NOMO-1 treated with DMSO at 0.1 percent for 48 hours (cell line): ENCODE measurements around the gene GPI.
A peak's percentile ranks its signal among the peaks of the same experiment; 100 is the strongest.

ENCODE experiments used
- DNase-seq: peaks from one replicate; lab custom pipeline; 2025; ENCODE audit not compliant: unreplicated experiment; lab: John Stamatoyannopoulos, UW

Gene GPI

DNA sequence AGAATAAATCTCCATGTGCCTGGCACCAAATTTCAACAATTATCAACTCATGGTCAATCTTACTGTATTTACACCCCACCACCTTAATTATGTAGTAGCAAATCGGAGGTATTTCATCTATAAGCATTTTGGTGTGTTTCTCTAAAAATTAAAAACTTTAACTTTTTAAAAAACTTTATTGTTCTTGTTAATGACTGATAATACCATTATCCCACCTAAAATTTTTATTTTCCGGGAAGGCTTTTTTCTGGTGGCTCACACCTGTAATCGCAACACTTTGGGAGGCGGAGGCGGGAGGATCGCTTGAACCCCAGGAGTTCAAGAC is 38.8 kb downstream of the GPI start:
- no peak for DNase-seq

DNA sequence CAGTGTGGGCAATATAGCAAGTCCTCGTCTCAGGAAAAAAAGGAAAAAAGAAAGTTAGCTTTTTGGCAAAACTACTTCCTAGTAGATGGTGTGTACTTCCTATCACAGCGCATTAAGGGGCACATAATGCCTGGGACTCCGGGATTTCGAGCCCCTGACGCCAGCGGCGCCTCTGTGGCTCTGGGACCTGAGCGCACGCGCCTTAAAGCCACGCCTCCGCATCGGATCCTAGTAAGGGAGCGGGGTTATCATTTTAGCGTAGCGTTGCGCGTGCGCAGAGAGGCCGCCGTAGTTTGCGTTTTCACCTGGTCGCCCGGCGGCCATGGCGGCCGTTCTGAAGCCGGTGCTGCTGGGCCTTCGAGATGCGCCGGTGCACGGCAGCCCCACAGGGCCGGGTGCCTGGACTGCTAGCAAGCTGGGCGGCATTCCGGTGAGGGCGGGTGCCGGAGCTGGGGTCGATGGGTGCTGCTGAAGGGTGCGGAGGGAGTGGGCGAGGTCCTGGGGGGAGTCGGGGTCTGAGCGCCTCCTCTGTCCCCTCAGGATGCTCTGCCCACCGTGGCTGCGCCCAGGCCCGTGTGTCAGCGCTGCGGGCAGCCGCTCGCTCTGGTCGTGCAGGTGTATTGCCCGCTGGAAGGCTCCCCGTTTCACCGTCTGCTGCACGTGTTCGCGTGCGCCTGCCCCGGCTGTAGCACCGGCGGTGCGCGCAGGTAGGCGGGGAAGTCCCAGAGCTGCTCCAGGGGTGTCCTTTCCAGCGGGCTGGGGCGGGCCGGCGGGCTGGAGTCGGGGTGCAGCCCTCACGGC is 39.3 kb downstream of the GPI start, which contains the start of gene PDCD2L:
Gene PDCD2L, plus strand, starts transcription at position 291 of the 801 bp plus-strand sequence. Its CDS starts 32 bp downstream, at position 323.
- peak; percentile 83 for DNase-seq

DNA sequence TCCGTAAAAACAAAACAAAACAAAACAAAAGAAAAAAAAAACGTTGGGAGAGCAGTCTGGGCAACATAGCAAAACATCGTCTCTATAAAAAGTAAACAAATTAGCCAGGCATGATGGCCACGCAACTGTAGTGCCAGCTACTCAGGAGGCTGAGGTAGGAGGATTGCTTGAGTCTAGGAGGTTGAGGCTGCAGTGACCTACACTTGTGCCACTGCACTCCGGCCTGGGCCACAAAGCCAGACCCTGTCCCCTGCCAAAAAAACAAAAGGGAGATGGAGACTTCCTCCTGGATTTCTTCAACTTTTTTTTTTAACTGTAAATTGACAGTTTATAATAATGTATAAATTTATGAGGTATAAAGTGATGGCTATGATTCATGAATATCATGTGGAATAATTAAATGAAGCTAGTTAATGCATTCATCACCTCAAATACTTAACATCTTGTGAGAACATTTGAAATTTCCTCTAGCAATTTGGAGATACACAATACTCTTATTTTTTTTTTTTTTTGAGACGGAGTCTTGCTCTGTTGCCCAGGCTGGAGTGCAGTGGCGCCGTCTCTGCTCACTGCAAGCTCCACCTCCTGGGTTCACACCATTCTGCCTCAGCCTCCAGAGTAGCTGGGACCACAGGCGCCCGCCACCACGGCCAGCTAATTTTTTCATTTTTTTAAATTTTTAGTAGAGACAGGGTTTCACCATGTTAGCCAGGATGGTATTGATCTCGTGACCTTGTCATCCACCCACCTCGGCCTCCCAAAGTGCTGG is 41.1 kb downstream of the GPI start:
- DNase-seq: no peak

DNA sequence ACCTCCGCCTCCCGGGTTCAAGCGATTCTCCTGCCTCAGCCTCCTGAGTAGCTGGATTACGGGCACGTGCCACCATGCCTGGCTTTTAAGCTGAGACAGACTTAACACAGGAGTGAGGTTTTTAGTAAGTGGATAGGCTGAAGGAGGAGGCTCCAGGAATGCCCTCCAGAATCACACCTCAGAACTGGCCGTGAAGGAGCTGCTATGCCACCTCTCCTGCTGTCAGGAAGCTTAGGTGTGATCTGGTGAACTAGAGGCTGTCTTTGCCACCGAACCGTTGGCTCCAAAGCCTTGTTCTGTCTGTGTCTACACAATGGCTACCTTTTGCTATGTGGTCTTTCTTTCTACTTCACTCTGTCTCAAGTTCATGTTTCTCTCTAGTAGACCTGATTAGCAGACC is 43.4 kb downstream of the GPI start:
- no peak for DNase-seq

DNA sequence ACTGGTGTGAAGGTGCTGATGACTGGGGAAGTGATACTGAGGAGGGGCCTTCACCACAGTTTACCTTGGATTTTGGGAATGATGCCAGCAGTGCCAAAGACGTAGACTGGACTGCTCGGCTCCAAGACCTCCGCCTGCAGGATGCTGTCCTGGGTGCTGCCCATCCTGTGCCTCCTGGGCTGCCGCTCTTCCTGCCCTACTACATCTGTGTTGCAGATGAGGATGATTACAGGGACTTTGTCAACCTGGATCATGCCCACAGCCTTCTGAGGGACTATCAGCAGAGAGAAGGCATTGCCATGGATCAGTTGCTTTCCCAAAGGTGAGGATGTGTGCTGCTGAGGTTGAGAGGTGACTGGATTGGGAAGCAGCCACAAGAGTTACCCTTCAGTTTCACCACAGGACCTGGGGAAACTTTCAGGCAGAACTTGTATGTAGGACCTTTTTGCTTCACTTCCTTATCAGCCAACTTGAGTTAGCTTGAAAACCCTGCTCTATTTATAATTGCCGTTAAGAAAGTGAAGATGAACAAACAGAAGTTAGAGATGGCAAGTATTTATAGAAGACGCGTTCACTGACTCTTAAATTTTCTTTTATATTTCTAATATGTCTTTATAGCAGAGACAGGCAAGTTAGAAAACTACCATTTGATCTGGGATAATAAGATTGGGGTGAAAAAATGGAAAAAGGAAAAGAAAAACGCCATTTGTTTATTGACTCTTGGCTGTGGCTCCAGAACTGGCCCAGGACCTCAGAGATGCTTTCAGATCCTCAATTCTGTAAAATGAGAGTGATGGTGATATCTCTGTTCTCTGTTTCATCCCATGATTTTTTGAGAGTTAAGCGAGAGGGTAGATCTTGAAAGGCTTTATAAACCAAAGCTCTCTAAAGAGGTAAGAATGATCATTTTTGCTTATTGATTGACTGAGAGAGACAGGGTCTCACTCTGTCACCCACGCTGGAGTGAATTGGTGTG is 44.5 kb downstream of the GPI start:
- no peak for DNase-seq

DNA sequence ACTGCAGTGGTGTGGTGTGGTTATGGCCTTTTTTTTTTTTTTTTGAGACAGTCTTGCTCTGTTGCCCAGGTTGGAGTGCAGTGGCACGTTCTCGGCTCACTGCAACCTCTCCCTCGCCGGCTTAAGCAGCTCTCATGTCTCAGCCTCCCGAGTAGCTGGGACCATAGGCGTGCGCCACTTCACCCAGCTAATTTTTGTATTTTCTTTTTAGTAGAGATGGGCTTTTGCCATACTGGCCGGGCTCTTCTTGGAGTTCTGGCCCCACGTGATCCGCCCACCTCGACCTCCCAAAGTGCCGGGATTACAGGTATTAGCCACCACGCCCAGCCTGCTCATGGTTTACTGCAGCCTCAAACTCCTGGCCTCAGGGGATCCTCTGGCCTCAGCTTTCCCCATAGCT is 46.2 kb downstream of the GPI start:
- no peak for DNase-seq

DNA sequence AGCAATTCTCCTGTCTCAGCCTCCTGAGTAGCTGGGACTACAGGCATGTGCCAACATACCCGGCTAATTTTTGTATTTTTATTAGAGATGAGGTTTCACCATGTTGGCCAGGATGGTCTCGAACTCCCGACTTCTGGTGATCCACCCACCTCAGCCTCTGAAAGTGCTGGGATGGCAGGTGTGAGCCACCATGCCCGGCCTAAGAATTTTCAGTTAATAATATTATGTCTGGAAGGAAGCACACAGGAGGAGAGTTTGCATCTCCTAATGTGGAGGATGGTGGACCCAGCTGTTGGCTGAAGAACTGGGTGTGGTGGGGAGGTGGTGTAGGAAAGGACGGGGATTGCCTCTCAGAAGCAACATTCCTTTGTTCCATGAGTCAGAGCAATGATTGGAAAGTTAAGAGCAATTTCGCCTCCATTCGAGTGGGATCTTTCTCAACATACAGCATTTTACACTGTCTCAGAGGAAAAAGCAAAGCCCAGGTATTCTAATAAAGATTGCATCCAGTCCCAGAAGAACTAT is 51.1 kb downstream of the GPI start:
- DNase-seq: no peak

DNA sequence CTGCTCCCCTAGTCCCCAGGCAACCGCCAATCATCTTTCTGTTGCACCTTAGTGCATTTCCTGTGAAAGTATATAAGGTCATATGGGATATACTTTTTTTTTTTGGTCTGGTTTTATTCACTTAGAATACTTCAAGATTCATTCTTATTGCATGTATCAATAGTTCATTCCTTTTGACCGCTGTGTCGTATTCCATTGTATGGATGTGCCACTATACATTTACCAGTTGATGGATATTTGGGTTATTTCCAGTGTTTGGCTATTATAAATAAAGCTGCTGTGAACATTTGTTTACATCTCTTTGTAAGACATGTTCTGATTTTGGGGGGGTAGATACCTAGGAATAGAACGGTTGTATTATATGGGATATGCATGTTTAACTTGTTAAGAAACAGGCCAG is 53.3 kb downstream of the GPI start:
- DNase-seq: no peak

DNA sequence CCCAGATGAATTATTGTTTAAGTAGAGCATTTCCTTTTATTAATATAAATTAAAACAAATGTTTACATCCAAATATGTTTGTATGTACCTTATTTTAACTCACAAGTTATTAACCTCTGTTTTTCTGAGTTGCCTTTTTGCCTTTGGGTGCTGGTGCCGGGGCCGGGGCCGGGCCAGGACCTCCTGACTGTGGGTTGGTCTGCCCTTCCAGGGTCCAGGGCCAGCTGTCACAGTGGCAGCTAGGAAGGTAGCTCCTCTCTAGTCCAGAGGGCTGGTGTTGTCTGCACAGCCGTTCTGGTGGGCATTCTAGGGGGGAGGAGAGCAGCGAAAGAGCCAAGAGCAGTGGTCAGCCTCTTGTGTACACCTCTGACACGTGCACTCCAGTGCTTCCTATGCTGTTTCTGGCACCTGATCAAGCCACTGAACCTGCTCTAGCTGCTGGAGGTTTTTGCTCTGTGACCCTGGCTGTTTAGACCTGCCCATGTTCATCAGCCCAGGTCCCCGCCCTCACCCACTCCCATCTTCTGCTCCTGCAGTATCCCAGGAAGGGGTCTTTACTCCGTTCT is 61.2 kb downstream of the GPI start:
- DNase-seq: no peak

DNA sequence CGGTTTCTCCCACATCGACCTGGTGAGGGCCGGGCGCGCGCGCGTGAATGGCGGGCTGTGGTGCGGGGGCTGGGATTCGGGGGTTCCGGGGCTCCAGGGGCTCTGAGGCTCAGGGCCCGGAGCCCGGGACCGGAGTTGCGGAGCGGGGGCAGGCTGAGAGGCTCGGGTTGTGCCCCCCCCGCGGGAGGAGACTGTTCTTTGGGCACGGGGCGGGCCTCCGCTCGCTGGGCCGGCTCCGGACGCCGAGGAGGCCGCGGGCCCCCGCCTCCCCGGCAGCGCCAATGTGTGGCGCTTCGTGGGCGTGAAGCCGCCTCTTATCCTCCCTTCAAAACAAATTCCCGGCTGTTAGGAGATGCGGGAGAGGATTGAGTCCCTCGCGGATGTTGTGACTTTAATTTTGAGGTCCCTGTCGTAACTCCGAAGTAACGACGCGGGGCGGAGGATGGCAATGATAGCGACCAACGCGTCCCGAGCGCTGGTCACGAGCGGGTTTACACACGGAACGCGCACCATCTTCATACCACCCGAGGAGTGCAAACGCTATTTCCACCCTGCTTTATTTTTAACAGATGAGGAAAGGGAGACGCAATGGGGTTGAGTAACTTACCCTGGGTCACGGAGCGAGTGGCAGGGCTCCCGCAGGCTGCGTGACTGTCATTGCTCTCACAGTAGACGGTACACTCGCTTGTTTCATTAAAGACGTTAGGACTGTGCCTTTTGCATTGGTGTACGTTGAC is 63.7 kb downstream of the GPI start:
- DNase-seq: peak; percentile 7

DNA sequence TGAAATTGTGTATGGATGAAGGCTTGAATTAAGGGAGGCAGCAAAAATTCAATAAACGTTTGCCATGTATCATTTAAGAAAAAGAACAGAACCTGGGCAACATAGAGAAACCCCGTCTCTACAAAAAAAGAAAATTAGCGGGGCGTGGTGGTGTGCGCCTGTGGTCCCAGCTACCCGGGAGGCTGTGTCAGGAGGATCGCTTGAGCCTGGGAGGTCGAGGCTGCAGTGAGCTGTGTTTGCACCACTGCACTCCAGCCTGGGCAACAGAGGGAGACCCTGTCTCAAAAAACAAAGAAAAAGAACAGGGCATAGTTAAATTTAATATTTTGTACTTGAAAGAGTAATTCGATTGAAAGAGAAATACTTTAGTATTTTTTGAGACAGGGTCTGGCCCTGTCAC is 64.6 kb downstream of the GPI start:
- no peak for DNase-seq

DNA sequence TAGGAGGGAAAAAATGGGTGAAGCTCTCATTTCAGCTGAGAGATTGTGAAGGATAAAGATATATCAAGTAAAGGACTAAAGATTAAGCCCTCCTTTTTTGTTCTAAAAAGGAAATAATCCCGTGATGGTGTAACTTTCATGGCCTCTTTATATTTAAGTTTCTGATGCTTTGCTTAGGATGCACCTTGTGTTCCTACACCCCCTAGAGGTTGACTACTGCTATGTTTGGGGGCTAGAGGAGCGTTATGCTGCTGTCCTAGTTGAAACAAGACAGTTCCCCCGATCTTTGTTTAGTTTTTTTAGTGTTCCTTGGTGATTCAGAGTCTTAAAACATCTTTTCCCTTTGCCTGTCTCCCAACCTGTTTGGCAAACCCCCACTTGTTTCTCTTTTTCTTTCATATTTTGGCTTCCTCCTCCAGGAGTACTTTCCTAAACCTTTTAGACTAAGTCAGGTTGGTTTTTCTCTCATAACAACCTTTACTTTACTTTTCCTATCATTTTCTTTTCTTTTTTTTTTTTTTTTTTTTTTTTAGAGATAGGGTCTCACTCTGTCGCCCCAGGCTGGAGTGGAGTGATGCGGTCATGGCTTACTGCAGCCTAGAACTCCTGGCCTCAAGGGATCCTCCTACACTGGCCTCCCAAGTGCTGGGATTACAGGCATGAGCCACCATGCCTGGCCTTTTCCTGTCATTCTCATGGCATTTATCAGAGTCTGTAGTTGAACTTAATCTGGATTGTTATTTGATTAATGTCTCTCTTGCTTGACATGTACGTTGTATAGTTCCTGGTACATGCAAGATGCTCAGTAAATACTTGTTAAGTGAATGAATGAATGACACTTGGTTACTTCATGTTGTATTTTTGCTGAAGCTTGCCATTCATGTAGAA is 66.0 kb downstream of the GPI start:
- peak; percentile 65 for DNase-seq

DNA sequence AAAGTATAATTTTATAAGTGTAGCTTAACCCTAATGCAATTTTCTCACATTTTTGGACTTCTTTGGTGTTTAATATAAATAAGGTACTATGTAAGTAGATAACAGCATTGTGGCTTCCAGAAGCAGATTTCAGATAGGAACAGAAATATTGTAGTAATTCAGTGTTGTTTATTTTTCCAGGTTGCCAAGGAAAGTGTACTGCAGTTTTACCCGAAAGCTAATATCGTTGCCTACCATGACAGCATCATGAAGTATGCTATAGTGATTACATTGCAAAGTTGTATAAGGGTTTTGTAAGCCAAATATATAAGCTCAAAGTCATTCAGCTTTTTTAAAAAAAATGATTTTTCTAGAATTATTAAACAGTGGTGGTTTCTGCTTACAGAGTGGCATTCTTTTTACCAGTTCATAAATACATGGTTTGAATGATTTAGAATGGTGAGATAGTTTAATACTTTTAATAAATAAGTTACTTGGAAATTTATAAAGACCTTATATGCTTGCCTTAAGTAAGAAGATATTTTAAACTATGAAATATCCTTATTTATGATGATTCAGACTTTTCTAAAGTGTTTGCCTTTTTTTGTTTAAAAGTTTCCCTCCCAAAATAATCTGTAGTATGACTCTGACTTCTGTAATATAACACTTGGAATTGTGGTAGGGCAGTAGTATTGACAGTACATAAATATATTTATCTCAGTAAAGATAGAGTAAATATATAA is 66.8 kb downstream of the GPI start:
- no peak for DNase-seq

DNA sequence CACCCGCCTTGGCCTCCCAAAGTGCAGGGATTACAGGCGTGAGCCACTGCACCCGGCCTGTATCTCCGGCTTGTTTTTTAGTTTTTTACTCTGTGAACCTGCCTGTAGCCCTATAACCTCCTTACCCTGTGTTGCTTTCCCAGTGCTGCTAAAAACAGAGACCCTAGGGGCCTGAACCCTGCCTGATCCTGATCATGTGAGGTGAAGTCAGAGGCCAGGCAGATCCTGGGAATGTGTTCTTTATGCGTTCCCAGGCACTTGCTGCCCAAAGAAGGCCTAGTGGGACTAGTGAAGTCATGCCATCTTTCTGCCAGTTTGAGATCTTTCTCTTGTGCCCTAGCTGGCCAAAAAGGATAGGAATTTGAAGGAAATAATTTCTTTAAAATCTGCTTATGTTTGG is 67.8 kb downstream of the GPI start:
- DNase-seq: no peak

DNA sequence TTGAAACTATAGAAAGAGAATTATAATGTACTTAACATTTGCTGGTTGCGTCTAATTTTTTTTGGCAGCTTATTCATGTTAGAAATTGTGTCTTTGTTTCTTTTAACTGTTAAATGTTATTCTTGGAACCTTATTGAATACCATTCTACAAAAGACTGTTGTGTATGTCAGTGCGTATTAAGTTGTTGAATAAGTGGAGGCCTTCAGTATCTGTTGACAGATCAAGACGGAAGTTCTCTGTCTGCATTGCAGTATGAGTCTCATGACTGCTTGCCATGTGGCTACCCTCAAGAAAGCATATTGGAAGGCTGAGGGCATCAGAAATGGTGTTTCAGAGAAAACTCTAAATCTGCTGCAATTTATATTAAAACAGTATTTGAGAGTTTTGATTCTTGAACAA is 71.7 kb downstream of the GPI start:
- no peak for DNase-seq

DNA sequence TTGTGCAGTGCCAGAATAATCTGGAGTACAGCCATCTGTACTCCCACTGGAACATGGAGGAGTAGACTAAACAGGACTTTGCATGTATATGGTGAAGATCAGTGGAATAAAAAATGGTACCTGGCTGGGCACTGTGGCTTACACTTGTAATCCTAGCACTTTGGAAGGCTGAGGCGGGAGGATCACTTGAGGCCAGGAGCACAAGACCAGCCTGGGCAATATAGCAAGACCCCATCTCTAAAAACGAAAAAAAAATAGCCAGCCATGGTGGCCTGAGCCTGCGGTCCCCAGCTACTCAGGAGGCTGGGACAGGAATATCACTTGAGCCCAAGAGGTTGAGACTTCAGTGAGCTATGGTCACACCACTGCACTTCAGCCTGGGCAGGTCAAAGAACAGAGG is 83.2 kb downstream of the GPI start:
- no peak for DNase-seq
